T-helper 1 cell treated with Interleukin-12 subunit alpha and Interleukin-12 subunit beta and Interleukin-4 antibody, amounts not matched to agents 30 μg/mL and 1 μg/mL, for 36 hours (primary cell): Measurements from ENCODE around the gene CPSF7.

Source experiments
- H3K27ac Mint-ChIP-seq: one replicate; pipeline ENCODE4 v1.8.0; 2021; ENCODE audit warnings: mild to moderate bottlenecking, mixed read lengths
- H3K27me3 Mint-ChIP-seq: one replicate; pipeline ENCODE4 v1.8.0; 2021; ENCODE audit warnings: low read depth, mixed read lengths
- H3K36me3 Mint-ChIP-seq: one replicate; pipeline ENCODE4 v1.8.0; 2021; ENCODE audit warnings: low read depth, mixed read lengths
- H3K4me1 Mint-ChIP-seq: one replicate; pipeline ENCODE4 v1.8.0; 2021; ENCODE audit warnings: low read depth, mixed read lengths
- H3K4me3 Mint-ChIP-seq: one replicate; pipeline ENCODE4 v1.8.0; 2021; ENCODE audit warnings: mild to moderate bottlenecking, moderate library complexity, mixed read lengths
- H3K9me3 Mint-ChIP-seq: one replicate; pipeline ENCODE4 v1.8.0; 2021; ENCODE audit warnings: mixed read lengths

CPSF7 gene

GRCh38 chr11:61361741-61362541 lies 67.8 kb downstream of the CPSF7 start, which contains the start of the genes CYB561A3 and TMEM138:
TSS of gene CYB561A3 (minus strand) at chr11:61361882. CDS start at chr11:61356713, 5,169 bp downstream.
TSS of gene TMEM138 (plus strand) at chr11:61362374. CDS start at chr11:61364391, 2,017 bp downstream.
- Mint-ChIP-seq H3K4me3 (peak within 1 kb of the TSS; percentile 98), H3K36me3 (peaks cover 3% of the 10 kb centered on the region), H3K9me3 (no peaks in the 10 kb centered on the region), H3K27me3 (no peaks in the 10 kb centered on the region), H3K4me1 (peaks cover 33% of the 10 kb centered on the region), H3K27ac (peak within 1 kb of the TSS; percentile 97)

- peak overlapping the region; percentile 97 for H3K27ac Mint-ChIP-seq
- H3K9me3 Mint-ChIP-seq: no peaks in the 10 kb centered on the region
- peak overlapping the region; percentile 98 for H3K4me3 Mint-ChIP-seq
- H3K4me1 Mint-ChIP-seq: peaks cover 33% of the 10 kb centered on the region
- H3K27me3 Mint-ChIP-seq: no peaks in the 10 kb centered on the region
- peaks cover 5% of the 10 kb centered on the region for H3K36me3 Mint-ChIP-seq
Observed at GRCh38 chr11:61361237-61361740, 68.5 kb downstream of the CPSF7 start.

GRCh38 chr11:61359516-61359915 lies 70.3 kb downstream of the CPSF7 start:
- H3K36me3 Mint-ChIP-seq: peaks cover 10% of the 10 kb centered on the region
- H3K9me3 Mint-ChIP-seq: no peaks in the 10 kb centered on the region
- peak overlapping the region; percentile 17 for H3K4me3 Mint-ChIP-seq
- no peaks in the 10 kb centered on the region for H3K27me3 Mint-ChIP-seq
- H3K4me1 Mint-ChIP-seq: peaks cover 33% of the 10 kb centered on the region
- peak overlapping the region; percentile 26 for H3K27ac Mint-ChIP-seq

GRCh38 chr11:61358566-61358965 lies 71.2 kb downstream of the CPSF7 start:
- H3K27ac Mint-ChIP-seq: no peak overlapping the region
- no peak overlapping the region for H3K4me3 Mint-ChIP-seq

GRCh38 chr11:61357894-61358239 lies 71.9 kb downstream of the CPSF7 start:
- H3K27me3 Mint-ChIP-seq: no peaks in the 10 kb centered on the region
- H3K27ac Mint-ChIP-seq: no peak overlapping the region
- H3K4me3 Mint-ChIP-seq: no peak overlapping the region
- no peaks in the 10 kb centered on the region for H3K9me3 Mint-ChIP-seq
- peaks cover 22% of the 10 kb centered on the region for H3K4me1 Mint-ChIP-seq
- H3K36me3 Mint-ChIP-seq: peaks cover 19% of the 10 kb centered on the region

More at GRCh38 chr11:61358566-61358965, 71.2 kb downstream of the CPSF7 start:
- H3K4me1 Mint-ChIP-seq: peaks cover 28% of the 10 kb centered on the region
- H3K36me3 Mint-ChIP-seq: peaks cover 13% of the 10 kb centered on the region
- no peaks in the 10 kb centered on the region for H3K27me3 Mint-ChIP-seq
- H3K9me3 Mint-ChIP-seq: no peaks in the 10 kb centered on the region

GRCh38 chr11:61357233-61357893 lies 72.4 kb downstream of the CPSF7 start:
- no peak overlapping the region for H3K27ac Mint-ChIP-seq
- H3K4me1 Mint-ChIP-seq: peaks cover 18% of the 10 kb centered on the region
- no peaks in the 10 kb centered on the region for H3K27me3 Mint-ChIP-seq
- H3K36me3 Mint-ChIP-seq: peaks cover 23% of the 10 kb centered on the region
- no peaks in the 10 kb centered on the region for H3K9me3 Mint-ChIP-seq
- H3K4me3 Mint-ChIP-seq: no peak overlapping the region

GRCh38 chr11:61356706-61357105 lies 73.1 kb downstream of the CPSF7 start:
- H3K36me3 Mint-ChIP-seq: peaks cover 20% of the 10 kb centered on the region
- H3K27ac Mint-ChIP-seq: no peak overlapping the region
- H3K9me3 Mint-ChIP-seq: no peaks in the 10 kb centered on the region
- peaks cover 18% of the 10 kb centered on the region for H3K4me1 Mint-ChIP-seq
- no peak overlapping the region for H3K4me3 Mint-ChIP-seq
- no peaks in the 10 kb centered on the region for H3K27me3 Mint-ChIP-seq

GRCh38 chr11:61354208-61354607 lies 75.6 kb downstream of the CPSF7 start:
- Mint-ChIP-seq H3K27me3 (no peaks in the 10 kb centered on the region), H3K36me3 (peaks cover 27% of the 10 kb centered on the region), H3K9me3 (no peaks in the 10 kb centered on the region), H3K27ac (no peak overlapping the region), H3K4me3 (no peak overlapping the region), H3K4me1 (peaks cover 3% of the 10 kb centered on the region)

GRCh38 chr11:61353131-61354067 lies 76.4 kb downstream of the CPSF7 start:
- Mint-ChIP-seq H3K27ac (no peak overlapping the region), H3K4me3 (no peak overlapping the region), H3K4me1 (peaks cover 2% of the 10 kb centered on the region), H3K36me3 (peaks cover 27% of the 10 kb centered on the region), H3K27me3 (no peaks in the 10 kb centered on the region), H3K9me3 (no peaks in the 10 kb centered on the region)
